Sigmoid colon (tissue), 3 donors: Measurements from ENCODE around the gene AQP1.

Source experiments
- CTCF ChIP-seq, 4 experiments: fragments of 450-650 bp in 3 of 4; fragments of 200-600 bp in 1 of 4; IDR thresholded peaks; one replicate each; pipeline ENCODE4 v1.5.1; 2016 to 2019; ENCODE audit warnings: antibody characterized with exemption in 4 of 4, mild to moderate bottlenecking in 3 of 4, moderate library complexity in 2 of 4
- POLR2A ChIP-seq, 2 donors: fragments of 450-650 bp; IDR thresholded peaks; one replicate each; pipeline ENCODE4 v1.6.1; 2016; ENCODE audit warnings: antibody characterized with exemption in 2 of 2, mild to moderate bottlenecking in 2 of 2, moderate library complexity in 2 of 2

GRCh38 chr7:30912021-30912730 is 523 bp downstream of the AQP1 start:
- TF ChIP-seq CTCF (IDR thresholded peaks at IDR 0.05) (no peak), POLR2A (IDR thresholded peaks at IDR 0.05) (no peak)
